NCI-H2081 treated with DMSO at 0.1 percent for 48 hours (cell line): Measurements from ENCODE around the gene ARHGEF2.
"Not testable (repeated sequence)": the region's sequence is repeated elsewhere in the genome, so short reads cannot be mapped to it uniquely, and the experiment has no call there.

ENCODE experiments used
- DNase-seq: peaks from one replicate; lab custom pipeline; 2025; lab: John Stamatoyannopoulos, UW

The ARHGEF2 gene

DNA sequence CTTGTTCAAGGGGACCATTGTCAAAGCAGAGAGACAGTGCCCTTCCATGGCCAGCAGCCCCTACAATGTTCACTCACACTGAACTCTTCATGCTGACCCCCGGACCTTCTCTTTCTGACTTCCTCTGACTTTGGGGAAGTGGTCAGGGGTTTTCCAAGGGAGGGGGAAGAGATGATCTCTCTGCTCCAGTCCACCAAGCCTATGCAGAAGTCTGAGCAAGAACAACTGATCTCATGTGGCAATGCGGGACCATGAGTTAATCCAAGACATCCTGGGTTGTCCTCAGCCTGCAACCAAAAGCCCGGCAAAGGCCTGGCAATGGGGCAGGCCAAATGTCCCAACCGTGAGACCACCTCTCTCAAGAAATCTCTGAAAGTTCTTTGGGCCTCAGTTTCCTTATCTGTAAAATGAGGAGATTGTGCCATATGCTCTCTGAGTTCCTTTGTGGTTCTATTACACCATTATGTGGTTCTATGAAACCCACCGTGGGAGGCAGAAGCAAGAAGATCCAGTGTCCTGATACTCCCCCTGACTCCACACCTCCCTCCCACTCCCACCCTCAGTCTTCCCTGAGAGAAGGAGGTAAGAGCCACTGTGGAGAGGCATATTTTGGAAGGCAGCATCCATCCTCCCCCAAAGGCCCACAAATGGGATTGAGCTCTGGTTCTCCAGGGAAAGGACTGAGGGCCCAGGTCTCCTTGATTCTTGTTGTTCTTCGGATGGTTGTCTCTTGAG is 11.8 kb upstream of the ARHGEF2 start:
- DNase-seq = no peak

DNA sequence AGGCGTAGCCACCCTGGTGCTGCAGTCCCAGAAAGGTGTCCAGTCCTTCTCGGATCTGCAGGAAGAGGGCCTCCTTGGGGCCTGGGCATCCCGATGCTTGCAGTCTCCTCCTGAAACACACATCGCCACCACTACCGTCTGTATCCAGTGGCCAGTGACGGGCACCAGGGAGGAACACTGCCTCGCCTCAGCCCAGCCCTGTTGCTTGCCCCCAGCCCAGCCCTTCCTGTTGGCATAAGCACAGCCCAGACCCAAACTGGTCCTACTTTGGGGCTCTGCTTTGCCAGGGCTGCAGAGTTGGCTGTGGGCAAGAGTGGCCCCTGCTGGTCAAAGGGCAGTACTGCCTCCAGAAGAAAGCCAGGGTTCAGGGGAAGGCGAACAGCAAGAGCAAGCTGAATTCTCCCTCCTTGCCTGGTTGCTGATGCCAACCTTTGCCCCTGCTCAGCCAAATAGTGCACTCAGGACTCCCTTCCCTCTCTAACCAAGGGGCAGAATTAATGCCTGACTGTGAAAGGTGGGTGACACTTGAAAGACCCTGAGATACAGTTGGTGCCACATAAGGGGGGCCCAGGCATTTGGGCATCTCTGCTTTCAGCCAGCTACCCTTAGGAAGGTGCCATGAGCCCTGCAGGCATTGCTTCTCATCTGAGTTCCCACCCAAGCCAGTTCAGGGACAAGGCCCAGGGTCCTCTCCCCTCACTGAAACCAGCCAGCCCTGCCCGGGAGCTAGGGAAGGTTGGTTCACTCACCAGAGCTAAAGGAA is 11.1 kb upstream of the ARHGEF2 start:
- peak; percentile 35 for DNase-seq

DNA sequence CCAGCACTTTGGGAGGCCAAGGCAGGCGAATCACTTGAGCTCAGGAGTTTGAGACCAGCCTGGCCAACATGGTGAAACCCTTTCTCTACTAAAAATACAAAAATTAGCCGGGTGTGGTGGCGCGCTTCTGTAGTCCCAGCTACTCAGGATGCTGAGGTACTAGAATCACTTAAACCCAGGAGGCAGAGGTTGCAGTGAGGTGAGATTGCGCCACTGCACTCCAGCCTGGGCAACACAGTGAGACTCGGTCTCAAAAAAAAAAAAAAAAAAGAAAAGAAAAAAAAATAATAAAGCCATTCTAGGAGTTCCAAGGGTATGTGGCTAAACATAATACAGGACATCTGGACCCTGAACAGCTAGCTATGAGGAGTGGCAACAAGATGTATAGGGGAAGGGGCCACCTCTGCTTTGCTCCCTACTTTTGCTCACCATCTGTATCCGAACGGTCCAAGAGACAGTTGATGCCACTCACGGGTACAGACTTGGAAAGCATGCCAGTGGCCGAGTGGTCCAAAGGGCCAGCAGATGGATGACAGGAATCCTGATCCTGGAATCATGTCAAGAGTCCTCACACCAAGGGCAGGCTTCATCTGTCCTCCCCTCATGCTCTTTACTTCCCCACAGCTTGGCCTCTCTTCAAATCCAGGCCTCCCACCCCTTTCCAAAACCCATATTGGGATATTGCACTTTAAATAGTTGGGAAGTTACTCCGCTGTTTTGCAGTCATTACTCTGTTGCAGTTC is 6.7 kb upstream of the ARHGEF2 start:
- not testable (repeated sequence) for DNase-seq

DNA sequence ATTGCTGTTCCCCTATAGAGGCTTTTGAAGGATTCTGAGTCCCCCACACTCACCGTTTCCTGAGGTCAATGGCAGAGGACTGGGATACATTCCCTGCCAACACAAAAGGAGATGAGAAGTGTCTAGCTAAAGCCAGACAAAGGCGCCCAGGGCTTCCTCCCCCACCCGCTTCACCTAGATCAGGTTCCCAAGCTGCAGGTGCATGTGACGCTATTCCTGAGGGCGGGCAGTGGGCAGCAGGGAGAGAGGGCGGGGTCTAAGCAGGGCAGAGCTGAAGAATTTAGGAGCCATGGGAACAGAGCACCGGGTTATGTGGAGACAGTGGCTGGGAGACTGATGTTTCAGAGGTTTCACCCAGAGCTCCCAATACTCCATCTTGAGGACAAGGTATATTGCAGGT is 6.0 kb upstream of the ARHGEF2 start:
- no peak for DNase-seq

DNA sequence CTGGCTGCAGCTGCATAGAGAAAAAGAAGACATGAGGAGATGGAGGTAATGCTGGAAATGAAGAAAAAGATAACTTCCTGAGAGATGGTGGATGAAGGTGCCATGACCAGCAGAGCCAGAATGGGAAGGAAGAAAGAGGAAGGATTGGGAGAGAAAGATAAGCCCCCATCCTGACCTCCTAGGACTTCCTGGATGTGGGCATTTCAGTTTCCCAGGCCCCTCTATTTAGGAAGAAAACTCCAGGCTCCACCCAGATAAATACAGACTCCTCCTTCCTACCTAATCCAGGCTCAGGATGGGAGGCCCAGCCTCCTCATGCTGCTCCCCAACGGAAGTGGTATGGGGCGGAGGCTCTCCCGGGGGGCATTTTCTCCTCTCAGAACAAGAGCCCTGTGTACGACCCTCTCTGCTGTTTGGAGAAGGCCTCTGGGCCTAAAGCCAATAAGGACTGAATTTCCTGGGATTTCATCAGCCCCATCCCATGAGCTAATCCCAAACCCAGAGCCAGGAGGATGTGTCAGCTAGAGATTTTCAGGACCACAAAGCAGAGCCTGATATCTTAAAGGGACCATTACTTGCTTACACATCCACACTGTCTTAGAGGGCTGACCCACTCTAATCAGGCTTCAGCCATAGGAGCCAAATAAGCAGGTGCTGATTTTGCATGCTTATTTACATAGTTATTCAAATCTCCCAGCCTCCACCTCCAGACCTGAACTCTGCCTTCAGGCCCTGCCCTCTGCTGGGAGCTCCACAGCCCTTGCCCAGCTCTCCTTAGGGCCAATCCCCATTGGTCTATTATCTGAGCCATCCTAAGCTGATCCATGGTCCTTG is 5.1 kb upstream of the ARHGEF2 start:
- no peak for DNase-seq

DNA sequence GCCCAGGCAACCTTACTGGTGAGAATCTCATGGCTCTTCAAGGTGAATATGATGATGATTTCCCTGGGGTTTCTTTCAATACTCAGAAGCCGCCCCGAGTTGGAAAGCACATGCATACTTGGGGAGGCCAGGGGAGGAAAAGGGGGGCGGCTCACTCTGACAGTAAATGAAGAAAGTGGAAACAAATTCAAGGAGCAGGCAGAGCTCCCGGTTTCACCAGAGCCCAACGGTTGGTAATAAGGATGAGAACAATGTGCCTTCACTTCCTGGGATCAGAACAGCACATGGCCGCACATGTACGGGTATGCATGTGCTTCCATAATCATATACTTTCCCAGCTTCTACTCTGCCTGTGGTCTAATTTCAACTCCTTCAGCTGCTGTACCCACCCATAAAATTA is 3.8 kb upstream of the ARHGEF2 start:
- no peak for DNase-seq

DNA sequence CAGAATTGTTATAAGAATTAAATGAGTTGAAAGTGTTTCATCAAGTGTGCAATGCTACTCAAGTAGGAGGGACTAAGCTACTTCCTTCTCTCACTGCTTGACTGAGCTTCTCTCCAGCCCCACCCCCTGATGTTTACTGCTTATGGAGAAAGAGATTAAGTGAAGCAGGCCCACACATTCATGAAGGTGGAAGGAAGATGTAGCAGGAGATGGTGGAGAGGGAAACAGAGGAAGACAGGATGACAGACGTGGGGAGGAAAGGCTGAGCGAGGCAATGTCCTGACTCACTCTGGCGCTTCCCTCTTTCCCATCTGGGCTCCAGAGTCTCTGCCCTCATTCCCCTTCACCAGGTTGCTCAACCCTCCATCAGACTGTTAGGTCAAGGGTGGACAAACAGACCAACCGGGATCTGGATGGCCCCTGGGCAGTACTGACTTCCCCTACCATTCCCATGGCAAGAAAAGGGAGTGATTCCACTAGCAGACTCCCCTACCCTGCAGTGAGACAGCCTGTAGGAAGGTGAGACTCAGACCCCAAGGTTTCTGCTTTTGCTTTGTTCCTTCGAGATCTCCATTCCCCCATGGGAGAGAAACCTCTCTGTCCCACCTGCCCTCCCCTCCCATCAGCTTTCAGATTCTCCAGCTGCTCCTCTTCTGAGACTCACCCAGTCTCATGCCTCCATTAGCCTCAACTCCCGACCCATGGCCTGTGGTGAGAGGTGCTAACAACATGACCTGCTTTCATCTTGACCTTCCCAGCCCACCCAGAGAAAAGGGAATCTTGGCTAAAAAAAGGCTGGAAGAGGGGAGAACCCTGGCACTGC is 3.1 kb upstream of the ARHGEF2 start:
- DNase-seq = no peak

DNA sequence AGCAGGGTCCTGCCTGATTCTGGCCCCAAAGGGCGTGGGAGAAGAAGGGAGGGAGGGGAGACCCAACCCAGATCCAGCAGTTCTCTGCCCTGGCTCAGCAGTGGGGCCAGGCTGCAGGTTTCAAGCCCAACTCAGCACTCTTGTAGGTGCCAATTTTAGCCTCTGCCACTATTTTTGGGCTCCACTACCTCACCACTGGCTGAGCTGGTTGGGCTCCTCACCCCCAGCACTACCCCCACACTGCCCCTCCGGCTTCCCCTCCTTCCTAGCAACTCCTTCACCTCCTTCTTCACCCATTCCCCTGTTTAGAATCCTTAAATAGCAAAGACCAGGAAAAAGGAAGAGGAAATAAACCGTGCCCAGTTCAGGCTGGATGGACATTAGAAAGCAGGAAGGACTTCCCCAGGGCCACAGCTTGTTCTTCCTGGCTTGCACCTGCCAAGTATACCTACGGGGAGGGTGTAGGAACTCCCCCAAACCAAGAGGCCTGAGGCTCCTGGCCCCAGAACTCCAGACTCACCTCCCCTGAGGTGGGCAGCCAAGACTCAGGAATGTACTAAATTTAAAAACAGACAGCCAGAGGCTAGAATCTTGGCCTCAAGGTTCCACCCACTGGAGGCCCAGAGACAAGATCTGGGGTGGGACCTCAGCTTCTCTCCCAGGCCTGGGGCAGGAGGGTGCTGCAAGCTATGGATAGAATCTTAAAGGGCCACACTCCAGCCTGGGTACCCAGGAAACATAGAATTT is 1.4 kb upstream of the ARHGEF2 start:
- no peak for DNase-seq

DNA sequence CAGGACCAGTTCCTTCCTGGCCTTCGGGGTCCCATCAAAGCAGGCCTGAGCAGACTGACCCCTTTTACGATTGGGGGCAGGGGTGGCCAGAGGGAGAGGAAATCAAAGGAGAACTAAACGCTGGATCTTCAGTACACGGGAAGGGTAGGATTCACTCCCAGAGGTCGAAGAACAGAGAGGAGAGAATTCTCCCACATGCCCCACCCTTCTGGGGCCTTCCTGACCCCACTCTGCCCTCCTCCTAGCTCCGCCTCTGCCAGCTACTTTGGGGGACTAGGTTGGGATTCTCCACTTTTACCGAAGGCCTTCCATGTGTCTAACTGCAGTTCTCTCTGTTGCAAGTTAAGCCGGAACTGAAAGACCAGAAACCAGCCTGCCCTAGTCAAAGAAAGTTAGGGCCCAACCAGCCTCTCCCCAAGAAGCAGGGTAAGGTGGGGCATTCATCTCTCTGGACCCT is 654 bp upstream of the ARHGEF2 start:
- DNase-seq = no peak

DNA sequence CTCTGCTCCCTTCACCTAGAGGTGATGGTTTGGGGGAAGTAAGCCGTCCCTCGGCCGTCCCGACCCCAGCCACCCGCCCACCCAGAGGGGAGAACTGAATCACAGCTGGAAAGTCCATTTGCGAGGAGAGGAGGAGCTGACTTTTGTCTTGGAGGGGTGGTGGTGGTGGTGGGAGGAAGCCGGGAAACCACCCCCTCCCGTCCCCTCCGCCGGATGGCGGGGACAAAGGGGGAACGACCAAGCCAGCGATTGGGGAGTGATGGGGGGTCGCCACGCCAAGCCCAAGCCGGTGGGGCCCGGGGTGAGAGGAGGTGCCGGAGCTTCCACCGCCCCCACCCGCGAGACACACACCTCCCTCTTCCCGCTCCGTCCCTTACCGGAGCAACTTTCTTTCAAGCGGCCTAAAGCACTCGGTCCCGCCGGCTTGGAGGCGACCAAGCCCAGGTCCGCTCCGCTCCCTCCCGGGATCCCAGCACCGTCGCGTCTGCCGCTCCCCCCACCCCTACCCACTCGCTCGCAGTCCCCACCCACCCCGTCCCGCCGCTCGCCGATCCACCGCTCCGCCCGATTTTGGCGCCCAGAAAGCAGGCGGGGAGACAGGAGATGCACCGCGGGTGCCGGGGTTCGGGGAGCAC is 540 bp downstream of the ARHGEF2 start:
- no peak for DNase-seq

DNA sequence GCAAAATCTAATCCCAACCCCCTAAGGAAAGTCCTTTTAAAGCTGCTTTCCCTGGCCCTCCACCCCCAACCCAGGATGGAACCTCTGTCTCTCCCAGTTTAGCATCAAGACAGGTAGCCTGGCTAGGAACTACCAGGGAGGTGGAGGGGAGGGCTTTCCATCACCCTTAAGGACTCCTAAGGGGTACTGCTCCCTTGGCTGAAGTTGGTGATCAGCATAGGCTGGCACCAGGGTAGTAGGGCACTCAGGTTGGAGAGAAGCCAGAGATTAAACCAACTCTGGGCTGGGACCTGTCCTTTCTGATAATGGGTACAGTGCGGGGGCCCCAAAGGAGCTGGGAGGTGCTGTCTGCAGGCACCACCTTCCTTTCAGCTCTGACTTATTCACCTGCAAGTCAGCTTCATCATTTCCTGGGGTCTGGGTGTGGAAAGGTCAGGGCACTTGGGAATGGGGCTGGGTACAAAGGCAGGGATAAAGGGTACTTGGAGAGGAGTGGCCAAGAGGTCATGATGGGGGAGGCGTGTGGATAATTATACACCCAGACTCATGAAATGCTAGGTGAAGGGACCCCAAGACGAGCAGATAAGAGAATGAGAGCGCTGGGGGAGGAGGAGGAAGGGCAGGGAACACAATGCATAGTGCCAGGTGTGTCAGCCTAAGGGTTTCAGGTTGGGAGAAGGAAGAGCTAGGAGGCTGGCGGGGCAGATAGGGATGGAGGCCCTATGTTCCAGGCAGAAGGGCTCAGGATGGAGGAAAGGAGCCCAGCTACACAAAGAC is 1.2 kb downstream of the ARHGEF2 start:
- no peak for DNase-seq

DNA sequence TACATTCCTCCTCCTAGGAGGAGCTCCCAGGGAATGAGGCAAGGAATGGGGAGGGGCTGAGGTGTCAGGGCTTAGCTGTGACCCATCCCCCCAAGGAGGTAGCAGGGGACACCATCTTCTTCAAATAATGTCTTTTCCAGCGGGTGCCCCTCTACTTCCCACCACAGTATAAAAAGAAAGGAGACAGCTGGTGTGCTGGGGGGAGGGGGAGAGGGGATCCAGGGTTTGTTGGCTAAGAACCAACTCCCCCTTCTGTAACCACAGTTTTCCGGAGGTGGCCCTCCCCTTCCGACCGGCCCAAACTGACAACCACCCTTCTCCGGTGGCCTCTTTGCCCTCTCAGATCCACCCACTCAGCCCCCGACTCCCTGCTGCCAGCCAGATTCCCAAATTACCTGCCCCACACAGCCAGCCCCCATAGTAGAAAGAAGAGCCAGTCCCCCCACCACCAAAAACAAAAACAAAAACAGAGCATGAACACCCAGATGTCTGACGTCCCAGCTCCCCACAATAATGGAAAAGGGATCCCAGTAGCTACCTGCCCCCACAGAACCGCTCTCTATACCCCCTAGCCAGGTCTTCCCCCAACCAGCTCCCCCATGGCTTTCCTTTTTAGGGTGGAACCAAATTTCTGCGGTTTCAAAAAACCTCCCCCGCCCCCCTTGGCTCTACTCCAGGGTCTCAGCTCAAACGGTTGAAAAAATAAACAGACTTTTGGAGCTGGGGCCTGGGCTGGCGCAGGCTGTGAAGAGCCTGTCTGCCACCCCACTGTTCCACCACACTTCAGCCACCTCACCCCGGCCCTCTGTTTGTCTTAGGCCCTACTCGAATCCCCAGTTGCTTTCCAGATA is 2.1 kb downstream of the ARHGEF2 start:
- DNase-seq = peak; percentile 72

DNA sequence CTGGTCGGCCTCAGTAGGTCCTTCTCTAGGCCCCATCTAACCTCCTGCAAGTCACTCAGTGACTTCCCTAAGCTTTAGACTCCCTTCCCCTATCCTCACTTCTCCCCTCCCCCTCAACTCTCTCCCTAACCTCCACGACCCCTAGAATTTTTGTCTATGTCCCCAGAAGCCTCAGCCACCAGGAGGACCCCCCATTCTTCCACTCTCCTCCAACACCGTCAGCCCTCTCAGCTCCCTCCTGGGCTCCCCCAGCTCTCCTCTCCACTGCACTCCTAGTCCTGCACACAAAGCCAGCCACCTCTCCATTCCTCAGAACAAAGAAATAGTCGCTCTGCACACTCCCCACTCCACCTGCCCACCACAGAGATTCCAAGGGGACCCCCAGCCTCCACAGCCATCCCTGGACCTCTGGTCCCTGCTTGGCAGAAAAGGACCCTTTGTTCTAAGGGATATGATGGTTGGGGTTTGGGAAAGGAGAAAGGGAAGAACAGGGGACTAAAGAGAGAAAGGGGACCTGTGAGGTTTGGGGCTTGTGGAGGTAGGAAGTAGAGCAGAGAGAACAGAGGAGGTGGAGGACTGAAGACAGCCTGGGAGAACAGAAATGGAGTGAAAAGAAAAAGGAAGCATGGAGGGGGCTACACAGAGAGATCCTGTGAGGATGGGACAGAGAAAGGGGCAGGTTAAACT is 2.8 kb downstream of the ARHGEF2 start:
- no peak for DNase-seq

DNA sequence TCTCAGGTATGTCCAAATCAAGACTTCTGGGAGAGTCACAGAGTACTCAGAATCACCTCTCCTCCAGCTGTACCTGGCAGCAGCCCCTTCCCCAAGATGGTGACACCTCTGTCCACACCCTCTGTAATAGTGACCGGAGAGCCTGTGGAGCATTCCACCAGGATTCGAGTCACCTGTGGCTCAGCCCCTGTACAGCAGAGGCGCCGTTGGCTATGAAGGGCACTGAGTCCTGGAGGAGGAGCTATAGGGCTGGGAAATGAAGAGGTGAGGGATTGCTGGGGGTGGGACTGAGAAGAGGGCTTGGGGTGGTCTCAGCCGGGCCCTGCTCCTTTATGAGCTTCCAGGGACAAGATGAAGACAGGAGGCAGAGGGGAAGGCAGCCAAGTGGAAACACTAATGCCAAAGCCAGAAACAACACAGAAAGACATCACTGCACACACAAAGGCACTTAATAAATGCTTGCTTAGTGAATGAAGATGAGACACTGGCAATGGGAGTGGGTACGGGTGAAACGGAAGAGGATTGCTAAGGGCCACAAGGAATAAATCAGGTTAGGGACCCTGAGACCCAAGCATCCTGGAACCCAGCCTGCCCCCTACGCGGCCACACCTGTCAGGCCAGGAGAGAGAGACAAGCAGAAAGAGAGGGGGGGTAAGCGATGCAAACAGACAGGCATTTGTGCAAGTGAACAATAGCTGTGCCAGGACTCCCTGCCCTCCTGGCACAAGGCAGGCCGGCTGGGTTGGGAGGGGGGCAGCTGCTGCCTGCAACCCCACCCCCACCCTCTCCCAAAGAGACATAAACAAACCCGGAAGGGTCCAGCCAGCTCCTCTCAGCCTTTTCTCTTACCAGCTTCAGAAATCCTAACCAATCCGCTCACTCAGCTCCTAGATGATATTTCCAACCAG is 3.9 kb downstream of the ARHGEF2 start:
- DNase-seq = peak; percentile 53

DNA sequence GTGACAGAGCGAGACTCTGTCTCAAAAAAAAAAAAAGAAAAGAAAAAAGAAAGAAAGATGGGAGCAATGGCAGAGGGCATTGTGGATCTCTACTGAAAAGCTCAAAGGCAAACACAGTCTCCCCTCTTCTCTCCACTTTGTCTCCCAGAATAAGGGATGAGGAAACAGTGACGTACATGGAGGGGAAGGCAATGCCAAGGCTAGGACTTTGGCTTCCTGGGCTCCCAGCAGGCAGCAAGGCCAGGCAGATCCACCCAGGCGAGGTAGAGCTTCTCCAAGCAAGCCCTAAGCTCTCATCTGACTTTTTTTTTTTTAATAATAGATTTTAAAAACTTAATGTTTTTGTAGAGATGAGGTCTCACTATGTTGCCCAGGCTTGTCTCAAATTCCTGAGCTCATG is 4.6 kb downstream of the ARHGEF2 start:
- DNase-seq = no peak
